HG02885 (cell line): ENCODE results near the gene SRF.

Experiments used
- ATAC-seq: cut with Tn5 transposase; IDR thresholded peaks from one replicate; pipeline ENCODE4 v1.9.1; 2021; ENCODE audit warnings: mild to moderate bottlenecking; ENCODE audit not compliant: unreplicated experiment, poor library complexity

Gene SRF

GRCh38 chr6:43146709-43147688, 24.1 kb upstream of the SRF start:
- ATAC-seq = no peak

DNA sequence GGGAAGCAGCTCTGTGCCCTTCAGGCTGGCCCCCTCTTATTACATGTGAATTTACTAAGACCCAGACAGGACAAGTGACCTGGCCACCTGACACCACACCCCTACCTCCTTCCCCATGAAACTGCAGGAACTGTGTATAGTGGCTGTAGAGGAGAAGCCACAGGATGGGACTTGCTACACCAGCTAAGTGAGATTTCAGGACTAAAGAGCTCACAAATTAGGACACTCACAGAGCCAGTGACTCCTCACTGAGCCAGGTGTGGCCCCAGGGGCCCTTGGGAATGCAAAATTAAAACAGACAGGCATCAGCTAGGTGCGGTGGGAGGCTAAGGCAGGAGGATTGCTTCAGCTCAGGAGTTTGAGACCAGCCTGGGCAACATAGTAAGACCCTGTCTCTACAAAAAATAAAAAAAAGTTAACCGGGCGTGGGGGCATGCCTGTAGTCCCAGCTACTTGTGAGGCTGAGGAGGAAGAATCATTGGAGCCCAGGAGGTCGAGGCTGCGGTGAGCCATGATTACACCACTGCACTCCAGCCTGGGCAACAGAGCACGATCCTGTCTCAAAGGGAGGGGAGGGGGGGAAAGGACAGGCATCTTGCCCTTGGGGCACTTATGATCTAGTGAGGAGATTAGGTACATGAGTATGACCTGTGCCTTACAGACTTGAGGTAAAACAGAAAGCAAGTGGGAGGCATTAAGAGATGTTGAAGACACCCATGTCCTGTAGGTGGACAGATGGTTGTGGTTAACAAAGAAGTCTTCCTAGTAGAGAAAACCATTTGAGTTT, 23.2 kb upstream of the SRF start:
- ATAC-seq = no peak

GRCh38 chr6:43149265-43149664, 21.8 kb upstream of the SRF start:
- no peak for ATAC-seq

GRCh38 chr6:43150051-43150751, 20.9 kb upstream of the SRF start:
- ATAC-seq = no peak

GRCh38 chr6:43159599-43159998, 11.5 kb upstream of the SRF start:
- no peak for ATAC-seq

DNA sequence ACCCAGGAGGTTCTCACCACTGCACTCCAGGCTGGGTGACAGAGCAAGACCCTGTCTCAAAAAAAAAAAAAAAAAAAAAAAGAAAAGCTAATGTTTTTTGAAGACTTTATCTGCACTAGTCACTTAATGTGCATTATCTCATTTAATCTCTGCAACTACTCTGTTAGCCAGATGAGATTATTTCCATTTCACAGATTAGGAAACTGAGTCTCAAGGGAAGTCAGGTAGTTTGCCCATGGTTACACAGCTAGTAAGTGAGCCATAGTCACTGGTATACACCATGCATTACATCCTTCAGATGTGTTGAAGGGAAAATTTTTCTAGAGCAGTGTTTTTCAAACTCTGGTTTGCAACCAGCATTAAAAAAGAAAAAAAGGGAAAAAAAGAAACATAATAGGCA, 7.2 kb upstream of the SRF start:
- no peak for ATAC-seq

DNA sequence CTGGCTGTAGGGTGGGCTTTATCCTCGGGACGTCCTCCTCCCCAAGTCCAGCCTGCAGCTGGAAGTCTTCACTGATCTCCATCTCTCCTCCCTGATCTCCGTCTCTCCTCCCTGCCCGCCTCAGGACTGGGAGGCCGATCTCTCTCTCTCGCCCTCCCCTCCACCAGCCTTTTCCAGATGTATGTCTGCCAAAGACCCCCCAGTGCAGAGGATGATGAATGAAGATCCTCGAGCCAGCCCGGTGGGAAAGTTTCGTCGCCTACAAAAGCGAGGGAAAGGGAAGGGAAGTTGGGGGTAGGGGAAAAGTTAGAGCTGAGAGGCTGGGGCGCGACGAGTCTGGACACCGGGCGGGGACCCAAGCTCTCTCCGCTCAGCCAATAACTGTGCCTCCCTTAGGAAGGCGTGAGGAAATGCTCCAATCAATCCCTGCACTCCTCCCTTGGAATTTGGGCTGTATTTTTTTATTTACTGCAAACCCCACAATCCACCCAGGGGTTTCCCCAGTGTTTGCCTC, 595 bp upstream of the SRF start:
- no peak for ATAC-seq

DNA sequence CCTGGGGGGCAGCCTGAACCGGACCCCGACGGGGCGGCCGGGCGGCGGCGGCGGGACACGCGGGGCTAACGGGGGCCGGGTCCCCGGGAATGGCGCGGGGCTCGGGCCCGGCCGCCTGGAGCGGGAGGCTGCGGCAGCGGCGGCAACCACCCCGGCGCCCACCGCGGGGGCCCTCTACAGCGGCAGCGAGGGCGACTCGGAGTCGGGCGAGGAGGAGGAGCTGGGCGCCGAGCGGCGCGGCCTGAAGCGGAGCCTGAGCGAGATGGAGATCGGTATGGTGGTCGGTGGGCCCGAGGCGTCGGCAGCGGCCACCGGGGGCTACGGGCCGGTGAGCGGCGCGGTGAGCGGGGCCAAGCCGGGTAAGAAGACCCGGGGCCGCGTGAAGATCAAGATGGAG, 636 bp downstream of the SRF start:
- no peak for ATAC-seq

- ATAC-seq = no peak
These were observed 1.3 kb downstream of the SRF start for GRCh38 chr6:43172104-43173007.

DNA sequence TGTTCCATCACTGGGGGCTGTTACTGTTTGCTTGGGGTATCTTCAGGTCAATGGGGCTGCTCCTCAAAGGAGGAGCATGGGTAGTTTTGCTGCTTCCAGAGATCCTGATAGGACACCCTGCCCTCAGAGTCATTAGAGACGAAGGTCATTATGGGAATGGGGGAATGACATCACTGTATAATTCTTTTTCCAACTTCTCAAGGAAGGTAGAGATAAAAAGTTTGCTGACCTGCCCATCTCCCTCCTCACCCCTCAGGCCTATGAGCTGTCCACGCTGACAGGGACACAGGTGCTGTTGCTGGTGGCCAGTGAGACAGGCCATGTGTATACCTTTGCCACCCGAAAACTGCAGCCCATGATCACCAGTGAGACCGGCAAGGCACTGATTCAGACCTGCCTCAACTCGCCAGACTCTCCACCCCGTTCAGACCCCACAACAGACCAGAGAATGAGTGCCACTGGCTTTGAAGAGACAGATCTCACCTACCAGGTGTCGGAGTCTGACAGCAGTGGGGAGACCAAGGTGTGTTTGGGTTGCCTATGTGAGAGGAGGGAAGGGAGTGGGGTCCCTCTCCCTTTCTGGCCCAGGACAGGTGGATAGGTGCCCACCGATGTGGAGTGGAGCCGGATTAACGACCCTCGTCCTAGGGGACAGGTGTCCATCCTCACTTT, 2.7 kb downstream of the SRF start:
- no peak for ATAC-seq

GRCh38 chr6:43174263-43175112, 3.4 kb downstream of the SRF start:
- peak; percentile 73 for ATAC-seq

DNA sequence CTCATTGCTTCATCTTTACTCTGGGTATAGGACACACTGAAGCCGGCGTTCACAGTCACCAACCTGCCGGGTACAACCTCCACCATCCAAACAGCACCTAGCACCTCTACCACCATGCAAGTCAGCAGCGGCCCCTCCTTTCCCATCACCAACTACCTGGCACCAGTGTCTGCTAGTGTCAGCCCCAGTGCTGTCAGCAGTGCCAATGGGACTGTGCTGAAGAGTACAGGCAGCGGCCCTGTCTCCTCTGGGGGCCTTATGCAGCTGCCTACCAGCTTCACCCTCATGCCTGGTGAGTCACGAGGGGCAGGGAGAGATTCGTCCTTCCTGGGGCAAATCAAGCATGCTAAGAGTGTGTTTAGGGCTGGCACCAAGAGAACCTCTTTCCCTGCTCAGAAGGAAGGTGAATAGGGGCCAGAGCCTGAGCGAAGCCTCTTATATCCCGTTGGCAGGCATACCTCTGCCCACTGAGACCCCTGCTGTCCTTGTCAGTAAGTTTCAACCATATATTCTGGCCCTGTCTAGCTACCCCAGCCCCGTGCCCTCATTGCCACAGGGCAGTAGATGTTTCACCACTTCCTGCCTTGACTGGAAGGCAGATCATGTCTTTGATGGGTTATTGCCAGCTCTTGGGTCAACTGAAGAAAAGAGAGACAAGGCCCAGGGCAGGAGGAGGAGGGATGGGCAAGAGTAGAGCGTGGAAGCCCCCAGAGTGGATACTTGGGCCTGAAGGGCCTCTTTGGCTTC, 4.8 kb downstream of the SRF start:
- no peak for ATAC-seq

- no peak for ATAC-seq
These were observed 5.3 kb downstream of the SRF start for GRCh38 chr6:43176423-43176786.

DNA sequence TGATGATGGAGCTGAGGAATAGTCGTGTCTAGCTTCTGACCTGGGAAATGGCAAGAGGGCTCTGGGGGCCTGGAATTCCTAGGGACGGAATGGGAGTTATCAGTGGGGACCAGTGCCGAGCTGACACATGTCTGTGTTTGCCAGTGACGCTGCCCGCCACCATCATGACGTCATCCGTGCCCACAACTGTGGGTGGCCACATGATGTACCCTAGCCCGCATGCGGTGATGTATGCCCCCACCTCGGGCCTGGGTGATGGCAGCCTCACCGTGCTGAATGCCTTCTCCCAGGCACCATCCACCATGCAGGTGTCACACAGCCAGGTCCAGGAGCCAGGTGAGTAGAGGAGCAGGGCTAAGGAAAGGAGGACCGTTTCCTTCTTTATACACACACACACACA, 7.1 kb downstream of the SRF start:
- ATAC-seq = no peak

GRCh38 chr6:43178951-43179830, 8.1 kb downstream of the SRF start:
- ATAC-seq = no peak

DNA sequence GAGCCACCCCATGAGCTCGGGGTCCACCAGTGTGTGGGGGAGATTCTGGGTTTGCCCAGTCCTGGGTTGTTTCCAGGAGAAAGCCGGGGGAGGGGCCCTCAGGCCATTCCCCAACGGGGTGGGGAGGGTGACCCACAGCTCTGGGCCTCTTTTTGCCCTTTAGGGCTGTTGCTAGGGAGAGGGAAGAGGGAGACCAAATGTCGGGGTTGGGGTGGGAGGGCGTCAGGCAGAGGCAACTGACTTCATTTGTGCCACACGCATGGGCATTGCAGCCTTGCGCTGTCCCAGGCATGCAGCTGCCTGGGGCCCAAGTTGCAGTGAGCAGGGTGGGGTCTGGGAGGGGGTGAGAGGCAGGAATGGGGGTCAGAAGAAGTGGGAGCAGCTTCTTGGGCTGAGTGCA, 9.0 kb downstream of the SRF start:
- ATAC-seq = no peak

GRCh38 chr6:43180985-43181384, 9.9 kb downstream of the SRF start:
- ATAC-seq = no peak
